ENCODE results near the gene TRAPPC12.

DNA sequence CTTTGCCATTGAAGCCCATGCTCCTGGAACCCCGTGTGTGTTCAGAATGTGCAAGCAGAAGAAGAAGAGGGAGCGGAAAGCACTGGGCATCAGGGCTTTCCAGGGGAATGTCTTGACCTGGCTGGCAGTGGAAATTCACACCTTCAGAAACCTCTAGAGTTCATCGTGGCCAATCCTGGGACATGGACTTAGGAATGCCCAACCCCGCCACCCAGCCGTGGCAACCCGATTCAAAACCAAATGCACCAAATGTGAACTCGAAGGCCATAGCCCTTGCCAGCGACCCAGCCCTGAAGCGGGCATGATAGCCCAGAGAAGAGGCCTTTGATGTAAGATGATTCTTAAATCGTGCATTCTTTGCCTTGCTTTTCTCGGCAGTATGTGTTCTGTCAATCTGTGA is 70.4 kb downstream of the TRAPPC12 start:
- TF ChIP-seq, protein P1, sequence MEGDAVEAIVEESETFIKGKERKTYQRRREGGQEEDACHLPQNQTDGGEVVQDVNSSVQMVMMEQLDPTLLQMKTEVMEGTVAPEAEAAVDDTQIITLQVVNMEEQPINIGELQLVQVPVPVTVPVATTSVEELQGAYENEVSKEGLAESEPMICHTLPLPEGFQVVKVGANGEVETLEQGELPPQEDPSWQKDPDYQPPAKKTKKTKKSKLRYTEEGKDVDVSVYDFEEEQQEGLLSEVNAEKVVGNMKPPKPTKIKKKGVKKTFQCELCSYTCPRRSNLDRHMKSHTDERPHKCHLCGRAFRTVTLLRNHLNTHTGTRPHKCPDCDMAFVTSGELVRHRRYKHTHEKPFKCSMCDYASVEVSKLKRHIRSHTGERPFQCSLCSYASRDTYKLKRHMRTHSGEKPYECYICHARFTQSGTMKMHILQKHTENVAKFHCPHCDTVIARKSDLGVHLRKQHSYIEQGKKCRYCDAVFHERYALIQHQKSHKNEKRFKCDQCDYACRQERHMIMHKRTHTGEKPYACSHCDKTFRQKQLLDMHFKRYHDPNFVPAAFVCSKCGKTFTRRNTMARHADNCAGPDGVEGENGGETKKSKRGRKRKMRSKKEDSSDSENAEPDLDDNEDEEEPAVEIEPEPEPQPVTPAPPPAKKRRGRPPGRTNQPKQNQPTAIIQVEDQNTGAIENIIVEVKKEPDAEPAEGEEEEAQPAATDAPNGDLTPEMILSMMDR (conservative IDR thresholded peaks at IDR 0.05; ENCODE audit: low read depth, low read length), result no peak
- TF ChIP-seq EZH2 (IDR thresholded peaks at IDR 0.05; ENCODE audit: low read length, unreplicated experiment), result no peak

Data from PC-3 (cell line).